Left lung (tissue), 14 donors: ENCODE measurements around the gene ZNF174. TPM values are rescaled to one million over a fixed set of nuclear protein-coding genes. Genes with fewer than 3 reads are reported as not detected.

Experiments used
- ATAC-seq: fragments of 200-7000 bp; cut with Tn5 transposase; one replicate; pipeline ENCODE4 v1.9.1; 2020; ENCODE audit warnings: moderate library complexity
- DNase-seq, 4 donors: peaks; one replicate each; pipeline ENCODE4 v3.0.0-alpha.2; 2013 to 2020
- H3K27ac ChIP-seq, 2 donors: fragments of 200-600 bp; sonication (generic) in 1 of 2; one replicate each; pipeline versions ENCODE4 v1.5.0 to v1.8.0; 2020 to 2021
- H3K27me3 ChIP-seq, 2 donors: fragments of 200-600 bp; sonication (generic) in 1 of 2; one replicate each; pipeline versions ENCODE4 v1.5.0 to v1.8.0; 2020 to 2021
- H3K36me3 ChIP-seq, 2 donors: fragments of 200-600 bp; sonication (generic) in 1 of 2; one replicate each; pipeline versions ENCODE4 v1.5.0 to v1.8.0; 2020 to 2021
- H3K4me1 ChIP-seq, 2 donors: fragments of 200-600 bp; one replicate each; pipeline ENCODE4 v1.8.0; 2021
- H3K4me3 ChIP-seq, 2 donors: fragments of 200-600 bp; sonication (generic) in 1 of 2; one replicate each; pipeline versions ENCODE4 v1.5.0 to v1.8.0; 2020 to 2021; ENCODE audit warnings: mild to moderate bottlenecking in 1 of 2
- H3K9me3 ChIP-seq, 2 donors: fragments of 200-600 bp; sonication (generic) in 1 of 2; one replicate each; pipeline versions ENCODE4 v1.5.0 to v1.8.0; 2020 to 2021
- intact Hi-C, 2 donors: fragments of 100-400 bp; cut with DNase I; formaldehyde crosslinking; loops; one replicate each; pipeline versions ENCODE4 v1.11.2 to v1.14.2; 2022
- long read RNA-seq, 12 donors: library from polyadenylated mRNA in 2 of 12; unstranded in 2 of 12; transcript quantifications; one replicate each; pipeline ENCODE4 v2.0.0 and lab custom pipeline, GENCODE V29; 2019 to 2026
- polyA plus RNA-seq, 6 donors: library from polyadenylated mRNA; unstranded; fragments of 120-200 nt; gene quantifications; one replicate each; pipeline ENCODE4 v1.2.1, GENCODE V29; 2013; ENCODE audit not compliant: insufficient read length in 6 of 6
- total RNA-seq, 2 donors: library from RNA; stranded (reverse); fragmentation: NEBNext Ultra II Directional; extraction: Animal tissue kit (Norgen Biotek cat#: 25700); gene quantifications; one replicate each; pipeline ENCODE4 v1.2.1, GENCODE V29; 2021
- TF ChIP-seq, protein P1 (sequence below), 2 donors: fragments of 200-600 bp; sonication (generic) in 1 of 2; IDR thresholded peaks; one replicate each; pipeline versions ENCODE4 v1.5.0 to v1.8.0; 2021; ENCODE audit warnings: antibody characterized with exemption in 2 of 2
- donor health status: DM: no; HTN: yes; CAD: no.
- donor health status: DM: no; HTN: no; CAD: no.

Gene ZNF174
- total RNA-seq, result 1 to 10 TPM; 8.1 to 9.2 TPM
- polyA plus RNA-seq, result 10 to 100 TPM; 12.3 to 15.1 (median 14.0) TPM
- long read RNA-seq, donor 1, partial matches to known transcripts, result 0 of 2 reads
- long read RNA-seq, donor 1, other reads (novel, unspliced or antisense), result 0 of 2 reads
- long read RNA-seq, donor 2, partial matches to known transcripts, result 0 of 3 reads
- long read RNA-seq, donor 2, other reads (novel, unspliced or antisense), result 0 of 3 reads
- long read RNA-seq, donor 3, partial matches to known transcripts, result 0 of 5 reads
- long read RNA-seq, donor 3, other reads (novel, unspliced or antisense), result 0 of 5 reads
- long read RNA-seq, donor 4, partial matches to known transcripts, result 0 of 7 reads
- long read RNA-seq, donor 4, other reads (novel, unspliced or antisense), result 1 of 7 reads
- long read RNA-seq, donor 5, partial matches to known transcripts, result 0 of 2 reads
- long read RNA-seq, donor 5, other reads (novel, unspliced or antisense), result 0 of 2 reads
- long read RNA-seq, donor 6, partial matches to known transcripts, result 0 of 5 reads
- long read RNA-seq, donor 6, other reads (novel, unspliced or antisense), result 0 of 5 reads
- long read RNA-seq, donor 7, partial matches to known transcripts, result 0 of 4 reads
- long read RNA-seq, donor 7, other reads (novel, unspliced or antisense), result 0 of 4 reads
- long read RNA-seq, donor 8, partial matches to known transcripts, result 0 of 7 reads
- long read RNA-seq, donor 8, other reads (novel, unspliced or antisense), result 0 of 7 reads
- long read RNA-seq, donor 9, result 0 reads
- long read RNA-seq, donor 10, transcript ZNF174-202 (3 exons, 1,557 nt), result major isoform, 6 of 11 reads
- long read RNA-seq, donor 10, partial matches to known transcripts, result 0 of 11 reads
- long read RNA-seq, donor 10, other reads (novel, unspliced or antisense), result 0 of 11 reads
- long read RNA-seq, donor 11, result 0 reads
- long read RNA-seq, donor 12, partial matches to known transcripts, result 0 of 2 reads
- long read RNA-seq, donor 12, other reads (novel, unspliced or antisense), result 0 of 2 reads

DNA sequence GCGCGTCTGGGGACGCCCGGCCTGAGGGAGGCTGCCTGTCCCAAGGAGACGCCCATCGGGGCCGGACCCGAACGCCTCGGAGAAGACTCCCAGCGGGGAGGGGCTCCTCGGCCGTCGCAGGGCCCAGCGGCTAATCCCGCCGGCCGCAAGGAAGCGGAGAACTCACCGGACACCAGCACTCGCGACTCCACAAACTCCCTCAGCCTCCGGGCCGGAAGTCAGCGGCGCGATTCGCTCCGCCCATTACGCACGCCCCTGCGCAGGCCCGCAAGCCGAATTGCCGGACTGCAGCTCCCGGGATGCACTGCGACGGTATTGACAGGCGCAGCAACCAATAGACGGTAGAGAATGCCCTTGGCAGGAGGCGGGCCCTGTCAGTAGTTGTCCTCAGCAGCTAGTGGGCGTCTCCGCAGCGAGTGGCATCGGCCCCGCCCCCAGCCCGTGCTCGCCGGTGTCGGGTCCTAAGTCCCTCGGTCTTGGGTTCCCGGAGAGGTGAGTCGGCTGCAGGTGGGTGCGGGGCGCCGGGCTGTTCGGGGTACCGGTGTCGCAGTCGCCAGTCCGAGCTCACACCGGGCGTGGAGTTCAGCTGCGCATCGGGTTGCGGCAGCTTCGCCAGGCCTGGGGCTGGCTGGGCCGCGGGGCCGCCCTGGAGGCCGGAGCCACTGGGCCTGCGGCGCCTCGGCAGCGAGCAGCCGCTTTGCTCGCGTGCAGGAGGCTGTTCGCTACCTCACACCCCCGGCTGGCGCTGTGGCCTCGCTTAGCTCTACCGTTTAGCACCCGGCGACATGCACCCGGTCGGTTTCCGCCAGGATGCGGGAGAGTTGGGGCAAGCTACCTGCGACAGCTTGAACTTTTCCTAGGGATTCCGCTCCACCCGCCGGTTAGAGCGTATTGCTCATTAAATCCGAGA is at the start of gene ZNF174, which contains the start of gene ZSCAN32:
Gene ZNF174, plus strand, starts transcription at position 437 of the 910 bp plus-strand sequence. CDS start 790 bp downstream, outside the sequence.
Gene ZSCAN32, minus strand, starts transcription at position 226 of the 910 bp plus-strand sequence. CDS start 3,447 bp downstream, outside the sequence.
- H3K36me3 ChIP-seq, result peaks cover 0 to 52% of the 10 kb centered on the region in 2 donors
- no peaks in the 10 kb centered on the region for H3K27me3 ChIP-seq
- peak within 1 kb of the TSS; percentile 77 to 90 for H3K27ac ChIP-seq
- peak within 1 kb of the TSS; percentile 86 to 93 for H3K4me3 ChIP-seq
- DNase-seq (peak; percentile 98 to 99 (median 99)), ATAC-seq (peak; percentile 100)
- H3K9me3 ChIP-seq, result peaks cover 0 to 40% of the 10 kb centered on the region in 2 donors
- TF ChIP-seq, protein P1, sequence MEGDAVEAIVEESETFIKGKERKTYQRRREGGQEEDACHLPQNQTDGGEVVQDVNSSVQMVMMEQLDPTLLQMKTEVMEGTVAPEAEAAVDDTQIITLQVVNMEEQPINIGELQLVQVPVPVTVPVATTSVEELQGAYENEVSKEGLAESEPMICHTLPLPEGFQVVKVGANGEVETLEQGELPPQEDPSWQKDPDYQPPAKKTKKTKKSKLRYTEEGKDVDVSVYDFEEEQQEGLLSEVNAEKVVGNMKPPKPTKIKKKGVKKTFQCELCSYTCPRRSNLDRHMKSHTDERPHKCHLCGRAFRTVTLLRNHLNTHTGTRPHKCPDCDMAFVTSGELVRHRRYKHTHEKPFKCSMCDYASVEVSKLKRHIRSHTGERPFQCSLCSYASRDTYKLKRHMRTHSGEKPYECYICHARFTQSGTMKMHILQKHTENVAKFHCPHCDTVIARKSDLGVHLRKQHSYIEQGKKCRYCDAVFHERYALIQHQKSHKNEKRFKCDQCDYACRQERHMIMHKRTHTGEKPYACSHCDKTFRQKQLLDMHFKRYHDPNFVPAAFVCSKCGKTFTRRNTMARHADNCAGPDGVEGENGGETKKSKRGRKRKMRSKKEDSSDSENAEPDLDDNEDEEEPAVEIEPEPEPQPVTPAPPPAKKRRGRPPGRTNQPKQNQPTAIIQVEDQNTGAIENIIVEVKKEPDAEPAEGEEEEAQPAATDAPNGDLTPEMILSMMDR (IDR thresholded peaks at IDR 0.05), result no peak
- intact Hi-C loops, result no loop called here
- H3K4me1 ChIP-seq, result peaks cover 7 to 27% of the 10 kb centered on the region in 2 donors

DNA sequence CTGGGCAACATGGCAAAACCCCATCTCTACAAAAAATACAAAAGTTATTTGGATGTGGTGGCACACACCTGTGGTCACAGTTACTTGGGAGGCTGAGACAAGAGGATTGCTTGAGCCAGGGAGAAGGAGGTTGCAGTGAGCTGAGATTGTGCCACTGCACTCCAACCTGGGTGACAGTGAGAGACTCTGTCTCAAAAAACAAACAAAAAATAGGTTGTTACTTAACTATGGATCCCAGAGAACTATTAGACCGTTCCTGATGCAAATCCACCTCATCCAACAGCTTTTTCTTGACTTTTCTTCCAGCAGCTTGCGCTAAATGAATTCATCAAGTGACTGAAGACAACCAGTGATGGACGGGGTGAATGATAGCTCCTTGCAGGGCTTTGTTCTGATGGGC is 45.4 kb upstream of the ZNF174 start, which contains the start of gene OR2C1:
Gene OR2C1, plus strand, starts transcription at position 301 of the 400 bp plus-strand sequence. Its CDS starts 52 bp downstream, at position 353.
- peaks cover 0 to 5% of the 10 kb centered on the region in 2 donors for H3K9me3 ChIP-seq
- no peaks in the 10 kb centered on the region for H3K4me1 ChIP-seq
- H3K4me3 ChIP-seq, result no peak within 1 kb of the TSS
- peaks cover 0 to 11% of the 10 kb centered on the region in 2 donors for H3K27me3 ChIP-seq
- DNase-seq (no peak), ATAC-seq (no peak)
- H3K27ac ChIP-seq, result no peak within 1 kb of the TSS
- H3K36me3 ChIP-seq, result no peaks in the 10 kb centered on the region
- TF ChIP-seq, protein P1 (IDR thresholded peaks at IDR 0.05), result no peak
- intact Hi-C loops, result no loop called here

DNA sequence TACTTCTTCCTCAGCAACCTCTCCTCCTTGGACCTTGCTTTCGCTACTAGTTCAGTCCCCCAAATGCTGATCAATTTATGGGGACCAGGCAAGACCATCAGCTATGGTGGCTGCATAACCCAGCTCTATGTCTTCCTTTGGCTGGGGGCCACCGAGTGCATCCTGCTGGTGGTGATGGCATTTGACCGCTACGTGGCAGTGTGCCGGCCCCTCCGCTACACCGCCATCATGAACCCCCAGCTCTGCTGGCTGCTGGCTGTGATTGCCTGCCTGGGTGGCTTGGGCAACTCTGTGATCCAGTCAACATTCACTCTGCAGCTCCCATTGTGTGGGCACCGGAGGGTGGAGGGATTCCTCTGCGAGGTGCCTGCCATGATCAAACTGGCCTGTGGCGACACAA is 44.9 kb upstream of the ZNF174 start:
- ATAC-seq, result no peak
- H3K27me3 ChIP-seq, result peaks cover 0 to 16% of the 10 kb centered on the region in 2 donors
- peaks cover 0 to 5% of the 10 kb centered on the region in 2 donors for H3K9me3 ChIP-seq
- H3K4me1 ChIP-seq, result no peaks in the 10 kb centered on the region
- no peaks in the 10 kb centered on the region for H3K36me3 ChIP-seq
- intact Hi-C loops, result no loop called here
- H3K27ac ChIP-seq, result no peak overlapping the region
- DNase-seq, result no peak
- TF ChIP-seq, protein P1 (IDR thresholded peaks at IDR 0.05), result no peak
- H3K4me3 ChIP-seq, result no peak overlapping the region

GRCh38 chr16:3358871-3359270 is 42.1 kb upstream of the ZNF174 start:
- ATAC-seq (no peak), DNase-seq (no peak)
- intact Hi-C loops, result no loop called here
- Histone ChIP-seq H3K4me1 (no peaks in the 10 kb centered on the region), H3K9me3 (peaks cover 0 to 11% of the 10 kb centered on the region in 2 donors), H3K27me3 (peaks cover 0 to 25% of the 10 kb centered on the region in 2 donors), H3K27ac (no peak overlapping the region), H3K36me3 (no peaks in the 10 kb centered on the region), H3K4me3 (no peak overlapping the region)
- TF ChIP-seq, protein P1 (IDR thresholded peaks at IDR 0.05), result no peak
